ENCODE data around the gene UIMC1.
"Not testable (repeated sequence)": the region's sequence is repeated elsewhere in the genome, so short reads cannot be mapped to it uniquely, and the experiment has no call there.

The UIMC1 gene

DNA sequence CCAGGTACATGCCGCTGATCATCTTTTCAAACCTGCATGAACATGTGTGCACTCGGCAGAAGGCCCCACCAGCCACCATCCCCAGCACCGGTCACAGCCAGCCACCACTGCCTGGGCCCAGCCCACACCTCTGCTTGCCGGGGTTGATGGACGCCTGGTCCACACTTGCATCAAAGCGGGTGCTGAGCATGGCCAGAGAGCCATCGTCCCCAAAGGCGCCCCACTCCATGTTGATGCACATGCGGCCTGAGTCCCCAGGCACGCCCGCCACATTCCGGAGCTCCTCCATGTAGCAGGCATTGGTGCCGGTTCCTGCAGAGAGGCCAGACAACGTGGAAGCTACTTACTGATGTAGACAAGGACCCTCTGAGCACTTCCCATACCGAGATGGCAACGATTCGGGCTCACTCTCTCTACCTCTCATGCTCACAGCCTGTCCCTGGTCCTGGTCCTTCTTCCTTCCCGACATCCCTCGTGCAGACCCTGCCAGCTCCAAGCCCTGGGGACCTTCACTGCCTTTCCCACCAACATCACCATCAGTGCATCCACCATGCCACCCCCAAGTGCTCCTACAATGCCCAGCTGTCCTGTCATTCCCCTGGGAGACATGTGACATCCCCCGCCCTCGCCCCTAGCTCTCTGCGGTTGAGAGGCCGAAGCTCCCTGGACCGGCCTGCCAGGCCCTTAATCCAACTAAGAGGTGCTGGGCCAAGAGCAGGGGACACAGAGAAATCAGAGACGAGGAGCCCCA lies 124.6 kb downstream of the UIMC1 start:
- no peak for DNase-seq

DNA sequence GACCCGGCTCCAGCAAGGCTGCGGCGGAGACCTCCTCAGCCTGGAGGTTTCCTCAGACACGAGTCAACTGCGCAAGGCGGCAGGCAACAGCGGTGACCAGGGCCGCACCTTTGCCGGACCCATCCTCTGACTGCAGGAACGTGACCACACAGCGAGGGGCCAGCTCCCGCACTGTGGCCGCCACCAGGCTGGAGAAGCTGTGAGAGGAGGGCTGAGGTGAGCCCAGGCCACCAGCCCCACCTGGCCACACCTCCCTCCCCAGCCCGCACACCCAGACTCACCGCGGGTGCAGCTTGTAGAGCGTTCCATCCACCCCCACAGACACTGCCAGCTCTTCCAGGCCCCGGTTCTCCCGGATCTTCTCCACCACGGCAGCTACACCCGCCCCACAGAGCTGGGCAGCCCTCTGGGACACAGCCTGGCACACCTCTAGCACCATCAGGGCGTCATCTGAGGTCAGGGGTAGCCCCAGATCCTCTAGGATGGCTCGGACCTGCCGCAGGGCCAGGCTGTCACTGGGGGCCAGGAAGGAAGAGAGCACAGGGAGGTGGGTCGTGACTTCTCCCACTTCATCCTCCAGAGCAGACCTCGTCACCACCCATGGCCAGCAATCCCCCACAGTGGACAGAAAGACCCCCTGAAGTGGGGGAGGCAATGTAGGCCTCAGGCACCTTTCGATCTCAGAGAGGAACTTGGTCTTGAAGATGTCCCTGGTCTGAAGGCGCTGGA lies 125.4 kb downstream of the UIMC1 start:
- no peak for DNase-seq

DNA sequence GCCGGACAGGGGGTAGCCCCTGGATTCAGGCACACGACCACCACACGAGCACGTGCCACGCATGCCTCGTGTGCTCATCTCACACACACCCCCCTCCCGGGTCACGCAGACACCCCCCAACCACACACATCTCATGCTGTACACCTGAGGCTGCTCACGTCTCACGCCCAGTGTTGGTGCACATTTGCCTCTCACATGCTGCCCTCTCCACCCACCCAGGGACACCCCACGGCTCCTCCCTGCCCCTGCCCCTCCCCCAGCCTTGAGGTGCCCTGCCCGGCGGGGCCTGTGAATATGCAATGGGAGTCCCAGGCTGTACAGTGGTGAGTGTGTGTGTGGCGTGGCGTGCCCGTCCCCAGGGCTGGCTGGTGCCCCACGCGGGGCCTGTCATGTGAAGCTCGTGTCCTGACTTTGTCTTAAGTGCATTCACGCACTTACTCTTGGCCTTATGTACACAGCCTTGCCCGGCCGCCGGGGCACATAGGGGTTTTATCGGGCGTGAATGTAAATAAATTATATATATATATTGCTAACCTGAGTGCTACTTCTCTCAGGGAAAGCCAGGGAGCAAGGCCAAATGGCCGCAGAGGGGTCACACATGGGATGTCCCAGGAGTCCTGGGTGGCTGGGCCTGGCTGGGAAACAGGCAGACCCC lies 126.1 kb downstream of the UIMC1 start:
- DNase-seq = no peak

DNA sequence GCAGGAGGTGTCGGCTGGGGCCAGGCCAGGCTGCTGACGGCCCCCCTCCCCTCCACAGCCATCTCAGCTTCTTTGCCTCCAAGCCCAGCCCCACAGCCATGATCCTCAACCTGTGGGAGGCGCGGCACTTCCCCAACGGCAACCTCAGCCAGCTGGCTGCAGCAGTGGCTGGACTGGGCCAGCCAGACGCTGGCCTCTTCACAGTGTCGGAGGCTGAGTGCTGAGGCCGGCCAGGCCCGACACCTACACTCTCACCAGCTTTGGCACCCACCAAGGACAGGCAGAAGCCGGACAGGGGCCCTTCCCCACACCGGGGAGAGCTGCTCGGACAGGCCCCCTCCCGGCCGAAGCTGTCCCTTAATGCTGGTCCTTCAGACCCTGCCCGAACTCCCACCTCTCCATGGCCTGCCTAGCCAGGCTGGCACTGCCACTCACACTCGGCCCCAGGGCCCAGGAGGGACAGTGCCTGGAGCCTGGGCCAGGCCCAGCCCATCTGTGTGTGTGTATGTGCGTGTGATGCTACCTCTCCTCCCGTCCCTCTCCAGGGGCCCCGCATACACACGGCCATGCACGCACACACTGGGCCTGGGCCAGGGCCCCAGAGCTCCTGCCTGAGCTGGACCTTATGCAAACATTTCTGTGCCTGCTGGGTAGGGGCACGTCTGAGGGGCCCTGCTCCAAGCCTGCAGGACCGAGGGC lies 126.8 kb downstream of the UIMC1 start:
- no peak for DNase-seq

DNA sequence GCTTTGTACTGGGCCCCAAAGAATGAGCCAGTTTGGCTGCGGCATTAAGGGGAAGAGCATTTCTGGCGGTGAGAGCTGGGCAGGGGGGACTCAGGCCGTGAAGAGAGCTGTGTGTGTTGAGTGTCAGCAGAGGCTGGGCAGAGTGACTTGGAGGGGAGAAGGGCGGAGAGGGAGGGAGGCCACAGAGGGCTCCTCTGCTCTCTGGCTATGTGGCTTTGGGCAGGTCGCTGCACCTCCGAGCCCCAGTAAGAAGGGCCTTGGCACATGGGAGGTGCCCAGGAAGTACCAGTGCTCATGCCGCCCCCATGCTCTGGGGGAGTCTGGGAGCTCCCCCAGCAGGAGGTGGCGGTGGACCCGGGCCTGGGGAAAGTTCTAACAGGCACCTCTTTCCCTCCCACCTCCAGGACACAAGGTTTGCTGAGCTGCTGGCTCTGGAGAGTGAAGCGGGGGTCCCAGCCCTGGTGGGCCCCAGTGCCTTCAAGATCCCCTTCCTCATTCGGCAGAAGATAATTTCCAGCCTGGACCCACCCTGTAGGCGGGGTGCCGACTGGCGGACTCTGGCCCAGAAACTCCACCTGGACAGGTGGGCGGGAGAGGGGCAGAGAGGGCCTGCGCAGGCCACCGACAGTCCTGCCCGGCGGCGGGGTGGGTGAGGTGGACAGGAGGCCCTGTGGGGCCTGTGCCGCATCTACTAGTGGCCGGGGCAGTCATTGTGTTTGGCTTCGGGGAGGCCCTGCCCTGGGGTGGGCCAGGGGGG lies 127.5 kb downstream of the UIMC1 start:
- no peak for DNase-seq

DNA sequence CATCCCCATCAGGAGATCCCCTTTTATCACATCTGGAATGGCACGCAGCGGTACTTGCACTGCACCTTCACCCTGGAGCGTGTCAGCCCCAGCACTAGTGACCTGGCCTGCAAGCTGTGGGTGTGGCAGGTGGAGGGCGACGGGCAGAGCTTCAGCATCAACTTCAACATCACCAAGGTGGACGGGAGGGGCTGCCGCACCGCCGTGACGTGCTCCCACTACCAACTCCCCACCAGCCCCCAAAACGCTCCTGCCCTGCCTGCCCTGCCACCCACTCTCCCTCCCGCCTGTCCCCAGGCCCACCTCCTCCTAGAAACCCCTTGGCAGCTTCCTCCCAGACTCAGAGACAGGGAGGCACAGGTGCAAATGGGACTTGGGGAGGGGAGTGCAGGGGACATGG lies 128.1 kb downstream of the UIMC1 start:
- DNase-seq = no peak

DNA sequence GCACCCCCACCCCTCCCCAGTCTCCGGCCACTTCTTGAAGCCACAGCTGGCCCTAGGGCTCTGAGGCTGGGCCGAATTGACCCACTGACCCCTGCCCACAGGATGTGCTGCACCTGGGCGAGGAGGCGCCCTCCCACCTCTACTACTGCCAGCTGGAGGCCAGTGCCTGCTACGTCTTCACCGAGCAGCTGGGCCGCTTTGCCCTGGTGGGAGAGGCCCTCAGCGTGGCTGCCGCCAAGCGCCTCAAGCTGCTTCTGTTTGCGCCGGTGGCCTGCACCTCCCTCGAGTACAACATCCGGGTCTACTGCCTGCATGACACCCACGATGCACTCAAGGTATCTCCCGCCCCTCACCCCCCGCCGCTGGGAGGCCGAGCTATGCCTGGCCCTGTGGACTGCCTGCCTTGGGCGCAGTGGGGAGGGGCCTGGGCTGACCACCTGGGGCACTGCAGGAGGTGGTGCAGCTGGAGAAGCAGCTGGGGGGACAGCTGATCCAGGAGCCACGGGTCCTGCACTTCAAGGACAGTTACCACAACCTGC lies 128.7 kb downstream of the UIMC1 start:
- no peak for DNase-seq

DNA sequence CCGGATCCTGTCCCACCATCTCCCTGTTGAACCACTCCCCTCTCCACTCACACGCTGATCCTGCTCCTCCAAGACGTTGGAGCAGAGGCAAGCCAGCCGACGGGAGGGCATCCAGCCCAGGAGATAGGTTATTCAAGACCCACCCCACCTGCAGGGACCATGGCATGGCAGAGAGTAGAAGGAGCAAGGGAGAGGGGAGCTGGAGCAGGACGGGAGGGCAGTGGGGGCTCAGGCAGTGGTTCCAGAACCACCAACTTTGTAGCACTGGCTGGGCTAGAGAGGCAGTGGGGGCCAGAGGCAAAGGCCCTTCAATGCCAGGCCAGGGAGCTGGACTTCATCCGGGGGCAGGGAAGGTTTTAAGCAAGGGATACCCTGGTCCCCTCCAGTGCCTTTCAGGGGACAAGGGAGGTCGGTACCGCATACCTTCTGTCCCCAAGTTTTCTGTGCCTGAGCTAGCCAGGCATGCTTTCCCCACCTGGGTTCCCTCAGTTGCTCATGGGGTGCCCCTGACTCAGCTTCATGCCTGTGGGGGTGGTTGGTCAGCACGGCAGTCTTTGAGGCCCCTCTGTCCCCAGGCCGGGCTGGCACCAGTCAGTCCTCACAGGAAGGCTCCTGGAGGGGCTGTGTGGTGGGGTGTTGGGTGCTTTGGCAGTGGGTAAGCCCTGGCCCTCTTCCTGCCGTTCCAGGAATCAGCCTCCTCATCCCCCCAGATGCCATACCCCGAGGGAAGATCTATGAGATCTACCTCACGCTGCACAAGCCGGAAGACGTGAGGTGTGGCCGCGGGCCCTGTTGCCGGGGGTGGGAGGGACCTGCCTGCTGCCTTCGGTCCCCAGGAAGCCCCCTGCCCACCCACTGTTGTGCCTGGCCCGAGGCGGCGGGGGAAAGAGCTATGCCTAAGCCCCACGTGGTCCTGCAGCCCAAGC lies 129.8 kb downstream of the UIMC1 start:
- DNase-seq = no peak

DNA sequence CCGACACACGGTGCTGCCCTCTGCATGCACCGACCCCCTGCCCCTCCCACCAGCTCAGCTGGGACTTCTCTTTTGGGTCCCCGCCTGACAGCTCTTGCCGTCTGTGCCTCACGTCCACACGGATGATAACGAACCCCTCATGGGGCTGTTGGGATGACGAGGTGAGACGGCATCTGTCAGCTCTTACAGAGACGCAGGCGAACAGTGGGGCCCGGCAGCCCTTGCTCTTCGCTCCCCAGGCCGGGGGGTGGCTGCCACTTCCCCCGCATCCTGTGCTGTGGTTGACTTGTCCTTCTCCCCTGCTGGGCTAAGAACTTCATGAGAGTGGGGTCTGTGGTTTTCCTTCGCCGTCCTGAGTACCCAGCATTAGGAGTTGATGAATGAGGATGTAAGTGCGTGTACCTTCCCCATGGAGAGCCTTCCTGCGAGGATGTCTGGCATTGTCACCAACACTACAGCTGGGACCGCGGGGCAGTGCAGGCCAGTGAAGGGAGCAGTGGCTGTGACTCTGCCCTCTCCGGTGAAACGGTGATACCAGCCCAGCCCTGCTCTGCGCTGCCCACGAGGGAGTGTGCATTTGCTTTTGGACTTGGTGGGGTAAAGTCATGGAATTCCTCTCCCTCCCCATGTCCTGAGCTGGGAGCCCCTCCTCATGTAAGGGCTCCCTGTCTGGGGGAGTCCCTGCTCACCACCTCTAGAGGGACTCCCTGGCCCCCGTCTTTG lies 130.6 kb downstream of the UIMC1 start:
- no peak for DNase-seq

DNA sequence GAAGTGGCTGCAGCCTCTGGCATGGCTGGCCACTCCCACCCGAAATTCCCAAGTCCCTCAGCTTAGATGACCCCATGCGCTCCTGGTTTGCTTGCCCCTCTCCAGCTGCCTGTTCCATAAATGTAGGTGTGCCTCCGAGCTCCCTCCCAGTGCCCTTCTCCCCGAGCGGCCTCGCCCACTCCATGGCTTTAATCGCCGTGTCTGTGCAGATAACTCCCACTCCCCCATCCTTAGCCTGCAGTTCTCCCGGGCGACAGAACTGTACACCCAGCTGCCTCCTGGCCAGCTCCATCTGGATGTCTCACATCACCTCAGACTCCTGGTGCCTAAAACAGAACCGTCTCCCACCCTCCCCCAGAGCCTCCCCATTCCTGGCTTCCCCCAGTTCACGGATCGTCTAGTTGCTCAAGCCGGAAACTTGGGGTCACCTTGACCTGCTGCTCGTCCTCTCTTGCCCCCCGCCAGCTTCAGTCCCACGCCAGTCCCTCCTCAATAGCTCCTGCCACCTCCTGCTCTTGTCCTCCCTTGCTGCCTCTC lies 131.5 kb downstream of the UIMC1 start:
- DNase-seq = no peak

DNA sequence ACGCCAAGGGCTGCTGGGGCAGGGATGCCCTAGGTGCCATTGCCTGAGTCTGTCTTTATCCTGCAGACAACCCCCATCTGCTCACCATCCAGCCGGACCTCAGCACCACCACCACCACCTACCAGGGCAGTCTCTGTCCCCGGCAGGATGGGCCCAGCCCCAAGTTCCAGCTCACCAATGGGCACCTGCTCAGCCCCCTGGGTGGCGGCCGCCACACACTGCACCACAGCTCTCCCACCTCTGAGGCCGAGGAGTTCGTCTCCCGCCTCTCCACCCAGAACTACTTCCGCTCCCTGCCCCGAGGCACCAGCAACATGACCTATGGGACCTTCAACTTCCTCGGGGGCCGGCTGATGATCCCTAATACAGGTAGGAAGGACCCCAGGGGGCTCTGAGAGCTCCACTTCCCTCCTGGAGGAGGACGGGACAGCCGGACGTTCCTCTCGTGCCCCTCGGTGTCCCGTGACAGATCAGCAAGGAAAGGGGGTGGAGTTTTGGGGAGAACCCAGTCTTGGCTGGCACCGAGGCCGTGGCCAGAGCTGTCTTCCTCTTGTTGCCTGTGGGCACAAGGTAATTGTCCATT lies 132.3 kb downstream of the UIMC1 start:
- no peak for DNase-seq

DNA sequence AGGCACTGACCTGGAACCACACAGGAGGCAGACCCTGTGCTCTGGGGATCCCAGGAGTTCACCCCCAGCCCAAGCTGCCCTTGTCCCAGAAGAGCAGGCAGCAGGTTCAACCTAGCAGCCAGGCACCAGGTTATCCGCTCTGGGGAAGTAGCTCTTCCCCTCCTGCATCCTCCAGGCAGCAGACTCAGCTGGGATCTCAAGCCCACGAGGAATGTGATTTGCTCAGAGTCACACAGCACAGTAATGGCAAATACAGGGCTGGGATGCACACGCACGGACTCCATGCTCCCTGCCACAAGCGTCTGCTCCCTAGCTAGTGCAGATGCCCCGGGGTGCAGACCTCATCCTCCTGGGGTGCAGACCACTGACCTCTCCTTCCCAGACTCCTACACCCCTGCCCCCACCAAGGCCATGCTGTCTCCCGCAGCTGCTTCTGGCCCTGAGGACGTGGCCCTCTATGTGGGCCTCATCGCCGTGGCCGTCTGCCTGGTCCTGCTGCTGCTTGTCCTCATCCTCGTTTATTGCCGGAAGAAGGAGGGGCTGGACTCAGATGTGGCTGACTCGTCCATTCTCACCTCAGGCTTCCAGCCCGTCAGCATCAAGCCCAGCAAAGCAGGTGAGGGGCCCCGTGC lies 132.9 kb downstream of the UIMC1 start:
- no peak for DNase-seq

DNA sequence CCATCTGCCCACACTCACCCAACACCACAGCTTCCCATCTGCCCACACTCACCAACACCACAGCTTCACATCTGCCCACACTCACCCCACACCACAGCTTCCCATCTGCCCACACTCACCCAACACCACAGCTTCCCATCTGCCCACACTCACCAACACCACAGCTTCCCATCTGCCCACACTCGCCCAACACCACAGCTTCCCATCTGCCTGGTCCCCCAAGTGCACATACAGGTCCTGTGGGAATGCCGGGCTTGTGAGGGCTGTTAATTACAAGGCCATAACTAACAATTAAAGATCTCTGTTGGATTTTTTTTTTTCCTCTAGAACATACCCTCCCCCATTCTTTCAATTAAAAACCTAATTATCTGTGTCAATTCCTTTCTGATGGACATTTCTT lies 133.6 kb downstream of the UIMC1 start:
- not testable (repeated sequence) for DNase-seq

DNA sequence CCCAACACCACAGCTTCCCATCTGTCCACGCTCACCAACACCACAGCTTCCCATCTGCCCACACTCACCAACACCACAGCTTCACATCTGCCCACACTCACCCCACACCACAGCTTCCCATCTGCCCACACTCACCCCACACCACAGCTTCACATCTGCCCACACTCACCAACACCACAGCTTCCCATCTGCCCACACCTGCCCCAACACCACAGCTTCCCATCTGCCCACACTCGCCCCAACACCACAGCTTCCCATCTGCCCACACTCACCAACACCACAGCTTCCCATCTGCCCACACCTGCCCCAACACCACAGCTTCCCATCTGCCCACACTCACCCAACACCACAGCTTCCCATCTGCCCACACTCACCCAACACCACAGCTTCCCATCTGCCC lies 134.0 kb downstream of the UIMC1 start:
- not testable (repeated sequence) for DNase-seq

DNA sequence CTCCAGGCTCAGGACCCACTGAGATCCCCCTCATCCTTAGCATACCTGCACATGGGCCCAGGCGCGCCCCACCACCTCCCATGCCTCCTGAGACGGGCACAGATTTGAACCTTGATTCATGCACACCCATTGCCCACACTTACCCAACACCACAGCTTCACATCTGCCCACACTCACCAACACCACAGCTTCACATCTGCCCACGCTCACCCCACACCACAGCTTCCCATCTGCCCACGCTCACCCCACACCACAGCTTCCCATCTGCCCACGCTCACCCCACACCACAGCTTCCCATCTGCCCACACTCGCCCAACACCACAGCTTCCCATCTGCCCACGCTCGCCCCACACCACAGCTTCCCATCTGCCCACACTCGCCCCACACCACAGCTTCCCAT lies 135.9 kb downstream of the UIMC1 start:
- DNase-seq = not testable (repeated sequence)

DNA sequence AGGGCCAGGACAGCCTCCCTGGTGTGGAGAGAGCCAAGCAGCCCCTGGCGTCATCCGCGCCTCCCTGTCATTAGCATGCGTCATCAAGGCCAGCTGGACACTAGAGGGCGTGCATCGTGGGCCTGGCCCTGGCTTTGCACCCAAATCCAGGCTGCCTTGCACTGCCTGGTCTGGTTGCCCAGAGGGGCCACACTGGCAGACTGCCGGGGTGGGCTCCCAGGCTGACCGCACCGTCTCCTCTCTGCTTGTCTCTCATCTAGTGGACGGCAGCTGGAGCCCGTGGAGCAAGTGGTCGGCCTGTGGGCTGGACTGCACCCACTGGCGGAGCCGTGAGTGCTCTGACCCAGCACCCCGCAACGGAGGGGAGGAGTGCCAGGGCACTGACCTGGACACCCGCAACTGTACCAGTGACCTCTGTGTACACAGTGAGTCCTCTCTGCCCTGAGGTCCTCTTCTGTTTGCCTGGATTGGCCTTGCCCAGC lies 136.4 kb downstream of the UIMC1 start:
- DNase-seq = peak; percentile 62

DNA sequence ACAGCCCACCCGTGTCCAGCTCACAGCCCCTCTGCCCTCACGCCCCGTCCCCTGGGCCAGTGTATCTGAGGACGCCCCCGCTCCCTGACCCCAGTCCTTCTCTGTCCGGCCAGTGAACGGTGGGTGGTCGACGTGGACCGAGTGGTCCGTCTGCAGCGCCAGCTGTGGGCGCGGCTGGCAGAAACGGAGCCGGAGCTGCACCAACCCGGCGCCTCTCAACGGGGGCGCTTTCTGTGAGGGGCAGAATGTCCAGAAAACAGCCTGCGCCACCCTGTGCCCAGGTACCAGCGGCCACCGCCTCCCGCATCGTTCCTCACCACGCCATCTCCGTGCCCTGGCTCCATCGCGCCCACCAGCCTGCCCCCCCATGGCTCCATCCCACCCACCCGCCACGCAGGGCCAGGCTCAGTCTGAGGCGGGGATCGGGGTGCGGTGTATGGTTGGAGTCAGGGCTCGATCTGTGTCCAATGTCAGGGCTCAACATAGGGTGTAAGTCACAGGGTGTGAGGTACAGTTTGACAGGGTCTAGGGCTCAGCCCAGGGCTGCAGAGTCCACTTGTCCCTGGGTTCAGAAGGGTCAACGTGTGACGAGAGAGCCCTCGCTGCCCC lies 137.0 kb downstream of the UIMC1 start:
- DNase-seq = no peak

DNA sequence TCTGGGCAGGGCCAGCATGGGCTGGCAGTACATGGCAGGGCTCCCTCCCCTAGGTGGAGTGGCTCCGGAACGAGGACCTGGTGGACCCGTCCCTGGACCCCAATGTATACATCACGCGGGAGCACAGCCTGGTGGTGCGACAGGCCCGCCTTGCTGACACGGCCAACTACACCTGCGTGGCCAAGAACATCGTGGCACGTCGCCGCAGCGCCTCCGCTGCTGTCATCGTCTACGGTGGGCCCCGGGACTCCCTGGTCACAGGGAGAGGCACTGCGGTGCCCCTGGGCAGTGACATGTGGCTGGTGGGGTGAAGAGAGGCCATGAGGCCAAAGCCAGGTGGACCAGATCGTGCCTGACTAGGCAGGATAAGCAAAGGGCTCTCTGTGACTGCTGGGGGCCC lies 137.8 kb downstream of the UIMC1 start:
- no peak for DNase-seq

DNA sequence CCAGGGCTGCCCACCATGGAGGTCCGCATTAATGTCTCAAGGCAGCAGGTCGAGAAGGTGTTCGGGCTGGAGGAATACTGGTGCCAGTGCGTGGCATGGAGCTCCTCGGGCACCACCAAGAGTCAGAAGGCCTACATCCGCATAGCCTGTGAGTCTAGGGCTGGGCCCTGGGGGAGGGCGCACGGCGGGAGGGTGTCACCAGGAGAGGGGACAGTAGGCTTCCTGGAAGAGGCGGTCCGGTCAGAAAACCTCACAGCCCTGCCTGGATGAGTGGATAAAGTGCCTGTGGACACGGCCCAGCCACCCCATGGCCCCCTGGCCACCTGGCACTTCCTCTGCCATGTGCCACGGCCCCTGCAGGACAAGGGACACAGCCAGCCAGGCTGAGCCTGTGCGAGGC lies 138.5 kb downstream of the UIMC1 start:
- DNase-seq = no peak
